ENCODE measurements around the gene GPC4.
A peak's percentile ranks its signal among the peaks of the same experiment; 100 is the strongest.

The GPC4 gene

GRCh38 chrX:133269168-133269567, 146.1 kb downstream of the GPC4 start:
- no peak overlapping the region for H3K4me3 ChIP-seq (ENCODE audit: low read length)
- no peak for TF ChIP-seq CTCF (conservative IDR thresholded peaks at IDR 0.05; ENCODE audit: low read depth, low read length)
- DNase-seq (ENCODE audit: low read depth), result no peak

GRCh38 chrX:133267621-133268020, 147.7 kb downstream of the GPC4 start:
- H3K4me3 ChIP-seq (ENCODE audit: low read length), result no peak overlapping the region
- DNase-seq (ENCODE audit: low read depth), result no peak
- TF ChIP-seq CTCF (conservative IDR thresholded peaks at IDR 0.05; ENCODE audit: low read depth, low read length), result no peak

- DNase-seq (ENCODE audit: low read depth), result peak; percentile 30
- no peak overlapping the region for H3K4me3 ChIP-seq (ENCODE audit: low read length)
- no peak for TF ChIP-seq CTCF (conservative IDR thresholded peaks at IDR 0.05; ENCODE audit: low read depth, low read length)
These were observed 150.0 kb downstream of the GPC4 start for GRCh38 chrX:133265331-133265730.

- no peak for TF ChIP-seq CTCF (conservative IDR thresholded peaks at IDR 0.05; ENCODE audit: low read depth, low read length)
- peak; percentile 25 for DNase-seq (ENCODE audit: low read depth)
- no peak overlapping the region for H3K4me3 ChIP-seq (ENCODE audit: low read length)
These were observed 156.8 kb downstream of the GPC4 start for GRCh38 chrX:133258481-133258880.

- no peak for TF ChIP-seq CTCF (conservative IDR thresholded peaks at IDR 0.05; ENCODE audit: low read depth, low read length)
- no peak for DNase-seq (ENCODE audit: low read depth)
- no peak overlapping the region for H3K4me3 ChIP-seq (ENCODE audit: low read length)
These were observed 160.6 kb downstream of the GPC4 start for GRCh38 chrX:133254666-133255065.

- DNase-seq (ENCODE audit: low read depth), result no peak
- H3K4me3 ChIP-seq (ENCODE audit: low read length), result no peak overlapping the region
- TF ChIP-seq CTCF (conservative IDR thresholded peaks at IDR 0.05; ENCODE audit: low read depth, low read length), result no peak
These were observed 164.1 kb downstream of the GPC4 start for GRCh38 chrX:133251204-133251603.

GRCh38 chrX:133250184-133251100, 164.8 kb downstream of the GPC4 start:
- no peak overlapping the region for H3K4me3 ChIP-seq (ENCODE audit: low read length)
- no peak for DNase-seq (ENCODE audit: low read depth)
- TF ChIP-seq CTCF (conservative IDR thresholded peaks at IDR 0.05; ENCODE audit: low read depth, low read length), result no peak

Data from retinal pigment epithelial cell (primary cell).